ENCODE results near the gene TAS1R2.

DNA sequence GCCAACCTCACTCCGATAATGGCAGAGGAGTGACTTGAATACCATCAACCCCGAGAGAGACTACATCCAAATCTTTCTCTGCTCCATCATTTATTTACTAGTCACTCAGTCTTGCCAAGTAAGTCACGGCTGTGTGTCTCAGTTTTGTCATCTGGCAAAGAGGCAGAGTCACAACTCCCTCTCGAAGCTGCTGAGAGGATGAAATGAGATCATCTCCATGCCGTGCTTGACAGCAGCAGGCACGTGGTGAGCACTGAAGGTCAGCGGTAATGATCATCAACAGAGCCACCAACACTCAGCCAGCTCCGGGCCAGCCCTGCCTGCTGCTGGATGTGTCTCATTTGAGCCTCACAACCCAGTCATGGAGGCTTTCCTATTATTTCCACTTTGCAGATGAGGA, 23.0 kb upstream of the TAS1R2 start:
- TF ChIP-seq TRIM25 (IDR thresholded peaks at IDR 0.05; ENCODE audit: borderline replicate concordance) (no peak), ELK3 (CRISPR knock-in tag; IDR thresholded peaks at IDR 0.05) (no peak), RAD21 (CRISPR knock-in tag; conservative IDR thresholded peaks at IDR 0.05 in 1 of 2, IDR thresholded peaks at IDR 0.05 in 1 of 2) (no peak)
